ENCODE results near the gene MYO19. TPM values are rescaled to one million over a fixed set of nuclear protein-coding genes. Genes with fewer than 3 reads are reported as not detected.

MYO19 gene
- total RNA-seq: 47.7 and 51.4 TPM in 2 replicates

- Histone ChIP-seq H4K20me1 (ENCODE audit: insufficient read depth, low read length) (no peaks in the 10 kb centered on the region), H3K36me3 (ENCODE audit: insufficient read depth, low read length) (peaks cover 40% of the 10 kb centered on the region), H2AFZ (ENCODE audit: low read length) (peak within 1 kb of the TSS; percentile 99), H3K4me2 (ENCODE audit: insufficient read depth, low read length) (peak within 1 kb of the TSS; percentile 96), H3K4me1 (ENCODE audit: insufficient read depth, low read length) (peaks cover 12% of the 10 kb centered on the region), H3K79me2 (ENCODE audit: insufficient read depth, low read length) (peaks cover 26% of the 10 kb centered on the region), H3K9me3 (ENCODE audit: low read depth, low read length) (no peaks in the 10 kb centered on the region), H3K4me3 (ENCODE audit: insufficient read depth, low read length) (peak within 1 kb of the TSS; percentile 96), H3K27me3 (ENCODE audit: insufficient read depth, low read length) (no peaks in the 10 kb centered on the region), H3K27ac (ENCODE audit: low read depth, low read length) (peak within 1 kb of the TSS; percentile 95)
- peak; percentile 96 for DNase-seq (ENCODE audit: insufficient read length, low spot score, missing footprints)
- TF ChIP-seq CTCF (IDR thresholded peaks at IDR 0.05; ENCODE audit: extremely low read depth, low read depth, low read length): no peak
Observed at GRCh38 chr17:36534840-36535668, at the start of gene MYO19, which contains the start of gene PIGW. TSS of gene MYO19 (minus strand) at chr17:36534868. CDS start at chr17:36532538, 2,330 bp downstream. TSS of gene PIGW (plus strand) at chr17:36534987. CDS start at chr17:36537102, 2,115 bp downstream.

- Histone ChIP-seq H3K4me1 (ENCODE audit: insufficient read depth, low read length) (peaks cover 6% of the 10 kb centered on the region), H3K36me3 (ENCODE audit: insufficient read depth, low read length) (peaks cover 83% of the 10 kb centered on the region), H4K20me1 (ENCODE audit: insufficient read depth, low read length) (peaks cover 16% of the 10 kb centered on the region), H3K27ac (ENCODE audit: low read depth, low read length) (no peak overlapping the region), H3K27me3 (ENCODE audit: insufficient read depth, low read length) (no peaks in the 10 kb centered on the region), H2AFZ (ENCODE audit: low read length) (no peak overlapping the region), H3K4me2 (ENCODE audit: insufficient read depth, low read length) (no peak overlapping the region), H3K9me3 (ENCODE audit: low read depth, low read length) (no peaks in the 10 kb centered on the region), H3K4me3 (ENCODE audit: insufficient read depth, low read length) (no peak overlapping the region), H3K79me2 (ENCODE audit: insufficient read depth, low read length) (peaks cover 52% of the 10 kb centered on the region)
- TF ChIP-seq CTCF (IDR thresholded peaks at IDR 0.05; ENCODE audit: extremely low read depth, low read depth, low read length): no peak
- DNase-seq (ENCODE audit: insufficient read length, low spot score, missing footprints): no peak
Observed at GRCh38 chr17:36583787-36584186, 49.1 kb upstream of the MYO19 start.

- H3K4me1 ChIP-seq (ENCODE audit: insufficient read depth, low read length): peaks cover 12% of the 10 kb centered on the region
- H3K27me3 ChIP-seq (ENCODE audit: insufficient read depth, low read length): no peaks in the 10 kb centered on the region
- H2AFZ ChIP-seq (ENCODE audit: low read length): no peak overlapping the region
- no peak for DNase-seq (ENCODE audit: insufficient read length, low spot score, missing footprints)
- no peak overlapping the region for H3K4me3 ChIP-seq (ENCODE audit: insufficient read depth, low read length)
- H3K36me3 ChIP-seq (ENCODE audit: insufficient read depth, low read length): peaks cover 66% of the 10 kb centered on the region
- H4K20me1 ChIP-seq (ENCODE audit: insufficient read depth, low read length): peaks cover 39% of the 10 kb centered on the region
- H3K27ac ChIP-seq (ENCODE audit: low read depth, low read length): no peak overlapping the region
- TF ChIP-seq CTCF (IDR thresholded peaks at IDR 0.05; ENCODE audit: extremely low read depth, low read depth, low read length): no peak
- no peak overlapping the region for H3K4me2 ChIP-seq (ENCODE audit: insufficient read depth, low read length)
- no peaks in the 10 kb centered on the region for H3K9me3 ChIP-seq (ENCODE audit: low read depth, low read length)
- peaks cover 75% of the 10 kb centered on the region for H3K79me2 ChIP-seq (ENCODE audit: insufficient read depth, low read length)
Observed at GRCh38 chr17:36578671-36579070, 44.0 kb upstream of the MYO19 start.

- no peak for DNase-seq (ENCODE audit: insufficient read length, low spot score, missing footprints)
- H3K4me3 ChIP-seq (ENCODE audit: insufficient read depth, low read length): no peak overlapping the region
- H3K27ac ChIP-seq (ENCODE audit: low read depth, low read length): no peak overlapping the region
- peaks cover 81% of the 10 kb centered on the region for H3K79me2 ChIP-seq (ENCODE audit: insufficient read depth, low read length)
- no peaks in the 10 kb centered on the region for H3K9me3 ChIP-seq (ENCODE audit: low read depth, low read length)
- H4K20me1 ChIP-seq (ENCODE audit: insufficient read depth, low read length): peaks cover 52% of the 10 kb centered on the region
- H3K4me1 ChIP-seq (ENCODE audit: insufficient read depth, low read length): peaks cover 12% of the 10 kb centered on the region
- H3K4me2 ChIP-seq (ENCODE audit: insufficient read depth, low read length): no peak overlapping the region
- H2AFZ ChIP-seq (ENCODE audit: low read length): no peak overlapping the region
- no peak for TF ChIP-seq CTCF (IDR thresholded peaks at IDR 0.05; ENCODE audit: extremely low read depth, low read depth, low read length)
- H3K36me3 ChIP-seq (ENCODE audit: insufficient read depth, low read length): peaks cover 69% of the 10 kb centered on the region
- no peaks in the 10 kb centered on the region for H3K27me3 ChIP-seq (ENCODE audit: insufficient read depth, low read length)
Observed at GRCh38 chr17:36576793-36577192, 42.1 kb upstream of the MYO19 start.
